Measurements from ENCODE around the gene GOLIM4.

- TF ChIP-seq CTCF (IDR thresholded peaks at IDR 0.05; ENCODE audit: poor library complexity, severe bottlenecking) (no peak), EP300 (conservative IDR thresholded peaks at IDR 0.05; ENCODE audit: poor library complexity, severe bottlenecking) (no peak), EZH2 (IDR thresholded peaks at IDR 0.05; ENCODE audit: borderline replicate concordance, insufficient read depth, low read length, poor library complexity, severe bottlenecking) (no peak), POLR2AphosphoS5 (IDR thresholded peaks at IDR 0.05) (no peak), SMC3 (conservative IDR thresholded peaks at IDR 0.05; ENCODE audit: poor library complexity) (no peak), TAF1 (IDR thresholded peaks at IDR 0.05; ENCODE audit: low read depth) (no peak), REST (IDR thresholded peaks at IDR 0.05; ENCODE audit: borderline replicate concordance) (no peak)
These were observed 27.8 kb upstream of the GOLIM4 start for GRCh38 chr3:168123201-168124176.

All from neural cell (in vitro differentiated cells).